ENCODE data around the gene TRPV2.
A peak's percentile ranks its signal among the peaks of the same experiment; 100 is the strongest.
"Not testable (repeated sequence)": the region's sequence is repeated elsewhere in the genome, so short reads cannot be mapped to it uniquely, and the experiment has no call there.

TRPV2 gene

DNA sequence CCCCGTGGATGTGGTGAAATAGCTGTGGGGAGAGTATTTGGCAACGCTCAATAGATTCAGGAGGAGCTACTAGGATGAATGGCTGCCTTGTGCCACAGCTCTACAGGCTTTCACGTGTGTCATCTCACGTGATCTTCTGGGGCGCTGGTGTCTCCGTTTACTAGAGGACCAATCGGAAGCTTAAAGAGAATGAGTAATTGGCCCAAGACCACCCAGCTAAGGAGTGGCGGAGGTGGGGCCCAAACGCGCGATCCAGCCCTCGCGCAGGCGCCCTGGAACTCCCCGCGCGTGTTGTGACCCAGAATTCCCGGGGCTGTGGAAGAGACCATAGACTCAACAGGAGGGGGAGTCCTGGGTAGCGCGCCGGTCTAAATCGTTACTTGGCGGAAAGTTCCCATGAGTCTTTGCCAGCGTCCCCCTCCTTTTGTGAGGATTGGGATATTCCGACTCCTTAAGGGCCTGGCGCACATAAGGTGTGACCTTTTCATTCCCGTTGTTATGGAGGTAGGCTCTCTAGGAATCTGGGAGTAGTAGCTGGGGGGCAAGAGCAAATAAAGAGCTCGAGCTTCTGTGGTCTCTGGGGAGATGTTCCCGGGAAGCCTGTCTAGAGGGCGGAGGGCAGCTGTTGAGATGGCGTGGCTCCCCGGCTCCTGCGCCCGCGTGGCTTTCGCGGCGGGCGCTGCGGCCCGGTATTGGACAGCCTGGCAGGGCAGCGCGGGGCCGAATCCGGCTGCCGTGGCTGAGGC lies 23.4 kb downstream of the TRPV2 start:
- peak overlapping the region; percentile 99 for H3K9ac ChIP-seq (ENCODE audit: low read length)
- H2BK5ac ChIP-seq (ENCODE audit: low read depth, low read length, poor library complexity): peak overlapping the region; percentile 96
- no CpG with 5 or more reads among the region's 46 CpGs for WGBS (ENCODE audit: extremely low coverage, insufficient coverage, insufficient read length)
- peak overlapping the region; percentile 92 for H2BK120ac ChIP-seq (ENCODE audit: insufficient read depth, low read length, poor library complexity)
- H3K23ac ChIP-seq (ENCODE audit: low read length): no peak overlapping the region
- peak overlapping the region; percentile 11 for H2BK12ac ChIP-seq (ENCODE audit: low read length)
- H3K79me2 ChIP-seq (ENCODE audit: control insufficient read depth, insufficient read depth, low read length, poor library complexity): peaks cover 10% of the 10 kb centered on the region
- H4K91ac ChIP-seq (ENCODE audit: low read depth, low read length): peak overlapping the region; percentile 93
- H4K8ac ChIP-seq (ENCODE audit: low read depth, low read length): peak overlapping the region; percentile 98
- peak overlapping the region; percentile 92 for H3K4me3 ChIP-seq (ENCODE audit: low read depth, low read length)
- peak overlapping the region; percentile 97 for H3K4ac ChIP-seq (ENCODE audit: low read depth, low read length)
- H3K4me1 ChIP-seq (ENCODE audit: control insufficient read depth in 1 of 2, insufficient read depth in 2 of 2, low read length in 2 of 2): peaks cover 9 to 14% of the 10 kb centered on the region in 2 experiments
- H3K27ac ChIP-seq (ENCODE audit: low read depth, low read length): peak overlapping the region; percentile 81
- H3K18ac ChIP-seq (ENCODE audit: low read length): peak overlapping the region; percentile 84
- peak overlapping the region; percentile 45 for H2AFZ ChIP-seq (ENCODE audit: insufficient read depth, low read length, poor library complexity)
- peak overlapping the region; percentile 92 for H3K4me2 ChIP-seq (ENCODE audit: low read length)
- peak overlapping the region; percentile 88 for H4K12ac ChIP-seq (ENCODE audit: low read depth, low read length)
- peaks cover 19 to 37% of the 10 kb centered on the region in 2 experiments for H3K36me3 ChIP-seq (ENCODE audit: control insufficient read depth in 1 of 2, insufficient read depth in 2 of 2, low read length in 2 of 2)
- peak; percentile 96 to 97 for DNase-seq
- peaks cover under 1% of the 10 kb centered on the region for H3K9me3 ChIP-seq (ENCODE audit: insufficient read depth, low read depth, low read length)
- H2AK5ac ChIP-seq (ENCODE audit: low read length): peak overlapping the region; percentile 77
- H3K14ac ChIP-seq (ENCODE audit: low read length): peak overlapping the region; percentile 97
- no peaks in the 10 kb centered on the region for H3K27me3 ChIP-seq (ENCODE audit: insufficient read depth, low read length)
- H3K79me1 ChIP-seq (ENCODE audit: low read length): peaks cover 10% of the 10 kb centered on the region

DNA sequence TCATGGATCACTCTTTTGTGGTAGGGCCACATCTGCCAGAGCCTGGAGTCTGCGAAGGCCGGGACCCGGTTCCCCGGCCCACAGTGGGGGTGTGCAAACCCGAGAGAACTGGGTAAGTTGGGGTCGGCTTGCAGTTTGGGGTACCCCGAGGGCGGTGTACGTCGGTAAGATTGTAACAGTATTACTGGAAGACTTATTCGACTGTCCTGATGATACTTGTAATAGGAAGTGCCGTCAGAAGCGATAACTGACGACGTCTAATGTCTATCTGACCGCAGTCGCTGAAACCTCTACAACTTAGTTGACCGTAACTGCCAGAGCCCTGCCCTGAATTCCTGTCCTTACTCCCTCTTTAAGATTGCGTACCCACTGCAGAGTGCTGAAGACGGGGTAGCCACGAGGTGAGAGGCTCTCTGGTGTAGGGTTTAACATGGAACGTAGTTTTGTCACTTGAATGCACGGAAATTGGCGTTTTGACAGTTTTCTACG lies 24.0 kb downstream of the TRPV2 start:
- DNase-seq: peak in 1 of 2 donors; percentile 35
- H2AK5ac ChIP-seq (ENCODE audit: low read length): peak overlapping the region; percentile 77
- peak overlapping the region; percentile 84 for H3K18ac ChIP-seq (ENCODE audit: low read length)

DNA sequence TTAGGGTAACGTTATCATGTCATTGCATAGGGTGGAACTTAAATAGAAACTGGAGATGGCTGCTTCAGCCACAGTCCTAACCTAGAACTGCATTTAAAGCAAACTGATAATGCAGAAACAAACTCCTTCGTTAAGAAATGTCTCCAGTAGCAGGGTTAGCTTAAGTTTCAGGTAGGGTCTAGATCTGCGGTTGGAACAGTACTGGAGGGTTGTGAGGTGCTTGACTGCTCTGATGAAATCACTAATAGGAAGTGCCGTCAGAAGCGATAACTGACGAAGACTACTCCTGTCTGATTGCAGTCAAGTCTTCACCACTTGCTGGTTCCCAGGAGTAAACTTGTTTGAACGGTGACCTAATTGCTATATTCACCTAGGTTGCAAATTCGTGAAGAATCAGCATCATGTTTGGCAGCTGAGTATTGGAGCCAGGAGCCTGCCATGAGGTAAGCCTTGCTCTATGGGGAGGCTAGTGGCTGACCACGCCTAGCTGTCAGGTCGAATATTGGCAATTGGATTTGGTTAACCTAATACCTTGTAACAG lies 24.5 kb downstream of the TRPV2 start:
- Histone ChIP-seq H3K4ac (ENCODE audit: low read depth, low read length) (peak overlapping the region; percentile 97), H2BK12ac (ENCODE audit: low read length) (no peak overlapping the region), H3K4me2 (ENCODE audit: low read length) (peak overlapping the region; percentile 92), H3K9me3 (ENCODE audit: insufficient read depth, low read depth, low read length) (peaks cover 2% of the 10 kb centered on the region), H4K91ac (ENCODE audit: low read depth, low read length) (no peak overlapping the region), H2AFZ (ENCODE audit: insufficient read depth, low read length, poor library complexity) (no peak overlapping the region), H3K23ac (ENCODE audit: low read length) (no peak overlapping the region), H3K79me2 (ENCODE audit: control insufficient read depth, insufficient read depth, low read length, poor library complexity) (peaks cover 10% of the 10 kb centered on the region), H4K8ac (ENCODE audit: low read depth, low read length) (no peak overlapping the region), H3K27ac (ENCODE audit: low read depth, low read length) (peak overlapping the region; percentile 81), H3K79me1 (ENCODE audit: low read length) (peaks cover 10% of the 10 kb centered on the region), H3K4me1 (ENCODE audit: control insufficient read depth in 1 of 2, insufficient read depth in 2 of 2, low read length in 2 of 2) (peaks cover 9 to 14% of the 10 kb centered on the region in 2 experiments), H2BK120ac (ENCODE audit: insufficient read depth, low read length, poor library complexity) (no peak overlapping the region), H3K18ac (ENCODE audit: low read length) (no peak overlapping the region), H3K27me3 (ENCODE audit: insufficient read depth, low read length) (no peaks in the 10 kb centered on the region), H3K4me3 (ENCODE audit: low read depth, low read length) (peak overlapping the region; percentile 92), H3K14ac (ENCODE audit: low read length) (peak overlapping the region; percentile 5), H4K12ac (ENCODE audit: low read depth, low read length) (peak overlapping the region; percentile 27), H3K9ac (ENCODE audit: low read length) (peak overlapping the region; percentile 99), H2AK5ac (ENCODE audit: low read length) (no peak overlapping the region), H2BK5ac (ENCODE audit: low read depth, low read length, poor library complexity) (no peak overlapping the region), H3K36me3 (ENCODE audit: control insufficient read depth in 1 of 2, insufficient read depth in 2 of 2, low read length in 2 of 2) (peaks cover 28 to 46% of the 10 kb centered on the region in 2 experiments)
- DNase-seq: no peak
- no CpG with 5 or more reads among the region's 10 CpGs for WGBS (ENCODE audit: extremely low coverage, insufficient coverage, insufficient read length)

More for the DNA sequence above, 24.0 kb downstream of the TRPV2 start:
- Histone ChIP-seq H4K8ac (ENCODE audit: low read depth, low read length) (peak overlapping the region; percentile 85), H3K36me3 (ENCODE audit: control insufficient read depth in 1 of 2, insufficient read depth in 2 of 2, low read length in 2 of 2) (peaks cover 25 to 43% of the 10 kb centered on the region in 2 experiments), H2AFZ (ENCODE audit: insufficient read depth, low read length, poor library complexity) (peak overlapping the region; percentile 45), H3K23ac (ENCODE audit: low read length) (peak overlapping the region; percentile 23), H3K4ac (ENCODE audit: low read depth, low read length) (peak overlapping the region; percentile 97), H3K9me3 (ENCODE audit: insufficient read depth, low read depth, low read length) (peaks cover 2% of the 10 kb centered on the region), H4K91ac (ENCODE audit: low read depth, low read length) (peak overlapping the region; percentile 93), H3K14ac (ENCODE audit: low read length) (peak overlapping the region; percentile 97), H3K4me1 (ENCODE audit: control insufficient read depth in 1 of 2, insufficient read depth in 2 of 2, low read length in 2 of 2) (peaks cover 9 to 14% of the 10 kb centered on the region in 2 experiments), H2BK12ac (ENCODE audit: low read length) (peak overlapping the region; percentile 11), H3K9ac (ENCODE audit: low read length) (peak overlapping the region; percentile 99), H3K4me2 (ENCODE audit: low read length) (peak overlapping the region; percentile 92), H3K27ac (ENCODE audit: low read depth, low read length) (peak overlapping the region; percentile 81), H4K12ac (ENCODE audit: low read depth, low read length) (peak overlapping the region; percentile 68), H3K79me1 (ENCODE audit: low read length) (peaks cover 10% of the 10 kb centered on the region), H2BK5ac (ENCODE audit: low read depth, low read length, poor library complexity) (peak overlapping the region; percentile 96), H3K27me3 (ENCODE audit: insufficient read depth, low read length) (no peaks in the 10 kb centered on the region), H3K4me3 (ENCODE audit: low read depth, low read length) (peak overlapping the region; percentile 92), H2BK120ac (ENCODE audit: insufficient read depth, low read length, poor library complexity) (peak overlapping the region; percentile 92), H3K79me2 (ENCODE audit: control insufficient read depth, insufficient read depth, low read length, poor library complexity) (peaks cover 10% of the 10 kb centered on the region)
- WGBS (ENCODE audit: extremely low coverage, insufficient coverage, insufficient read length): no CpG with 5 or more reads among the region's 25 CpGs

DNA sequence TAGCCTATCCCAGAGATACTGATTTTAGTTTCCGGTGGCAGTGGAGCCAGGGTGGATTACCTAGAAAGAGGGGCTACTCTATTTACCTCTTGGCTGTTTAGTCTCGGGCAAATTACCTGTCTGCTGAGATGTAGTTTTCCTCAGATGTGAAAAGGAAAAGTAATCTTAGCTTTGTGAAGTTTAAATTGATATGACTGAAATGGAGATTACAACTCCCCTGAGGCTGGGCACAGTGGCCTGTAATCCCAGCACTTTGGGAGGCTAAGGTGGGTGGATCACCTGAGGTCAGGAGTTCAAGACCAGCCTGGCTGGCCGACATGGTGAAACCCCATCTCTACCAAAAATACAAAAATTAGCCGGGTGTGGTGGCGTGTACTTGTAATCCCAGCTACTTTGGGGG lies 25.0 kb downstream of the TRPV2 start:
- not testable (repeated sequence) for H4K12ac ChIP-seq (ENCODE audit: low read depth, low read length); H2BK5ac ChIP-seq (ENCODE audit: low read depth, low read length, poor library complexity); H2AK5ac ChIP-seq (ENCODE audit: low read length); H3K18ac ChIP-seq (ENCODE audit: low read length); H3K79me2 ChIP-seq (ENCODE audit: control insufficient read depth, insufficient read depth, low read length, poor library complexity); H3K27me3 ChIP-seq (ENCODE audit: insufficient read depth, low read length); H2BK120ac ChIP-seq (ENCODE audit: insufficient read depth, low read length, poor library complexity); H4K8ac ChIP-seq (ENCODE audit: low read depth, low read length); H2AFZ ChIP-seq (ENCODE audit: insufficient read depth, low read length, poor library complexity); H3K9me3 ChIP-seq (ENCODE audit: insufficient read depth, low read depth, low read length); DNase-seq; H3K27ac ChIP-seq (ENCODE audit: low read depth, low read length); H2BK12ac ChIP-seq (ENCODE audit: low read length); H4K91ac ChIP-seq (ENCODE audit: low read depth, low read length); H3K23ac ChIP-seq (ENCODE audit: low read length); H3K14ac ChIP-seq (ENCODE audit: low read length)
- Histone ChIP-seq H3K4ac (ENCODE audit: low read depth, low read length) (peak overlapping the region; percentile 1), H3K79me1 (ENCODE audit: low read length) (peaks cover 10% of the 10 kb centered on the region), H3K36me3 (ENCODE audit: control insufficient read depth in 1 of 2, insufficient read depth in 2 of 2, low read length in 2 of 2) (peaks cover 29 to 47% of the 10 kb centered on the region in 2 experiments), H3K4me1 (ENCODE audit: control insufficient read depth in 1 of 2, insufficient read depth in 2 of 2, low read length in 2 of 2) (peaks cover 9 to 14% of the 10 kb centered on the region in 2 experiments), H3K4me2 (ENCODE audit: low read length) (peak overlapping the region; percentile 92), H3K9ac (ENCODE audit: low read length) (peak overlapping the region; percentile 99), H3K4me3 (ENCODE audit: low read depth, low read length) (peak overlapping the region; percentile 92)
- WGBS (ENCODE audit: extremely low coverage, insufficient coverage, insufficient read length): no CpG with 5 or more reads among the region's 5 CpGs
